Muscle of leg (tissue), 11 donors: Measurements from ENCODE around the gene DYSF. TPM values are rescaled to one million over a fixed set of nuclear protein-coding genes. Genes with fewer than 3 reads are reported as not detected.

Experiments
- DNase-seq: peaks from one replicate; pipeline ENCODE4 v3.0.0; 2013
- H3K27ac ChIP-seq: one replicate; pipeline ENCODE4 v1.5.1; 2013; ENCODE audit warnings: mild to moderate bottlenecking, low read length, control low read depth
- H3K27me3 ChIP-seq: one replicate; pipeline ENCODE4 v1.6.1; 2013; ENCODE audit warnings: low read length; ENCODE audit not compliant: control insufficient read depth, insufficient read depth
- H3K36me3 ChIP-seq: one replicate; pipeline ENCODE4 v1.6.1; 2013; ENCODE audit warnings: low read length; ENCODE audit not compliant: control insufficient read depth, insufficient read depth
- H3K4me1 ChIP-seq: one replicate; pipeline ENCODE4 v1.6.1; 2013; ENCODE audit warnings: low read length; ENCODE audit not compliant: control insufficient read depth, insufficient read depth
- H3K4me3 ChIP-seq: one replicate; pipeline ENCODE4 v1.5.1; 2013; ENCODE audit warnings: low read length, control low read depth
- H3K9me3 ChIP-seq: replicated peaks from 2 replicates; pipeline ENCODE4 v1.6.1; 2013; ENCODE audit warnings: low read depth, low read length; ENCODE audit not compliant: control insufficient read depth
- WGBS: methylation state at CpG from one replicate; pipeline ENCODE4 v1.1.5; 2013; ENCODE audit warnings: missing lambda C conversion rate; ENCODE audit not compliant: insufficient coverage; 5-methylcytosine and 5-hydroxymethylcytosine counted together
- polyA plus RNA-seq, 8 donors: library from polyadenylated mRNA; unstranded; fragments of 120-200 nt; gene quantifications; one replicate each; pipeline versions ENCODE4 v1.2.1 to v1.2.3, GENCODE V29; 2013; ENCODE audit warnings: inconsistent platforms in 1 of 8, low replicate concordance in 1 of 8; ENCODE audit not compliant: insufficient read length in 8 of 8, insufficient read depth in 1 of 8
- total RNA-seq: library from RNA; stranded (reverse); fragments of 120-200 nt; gene quantifications from one replicate; pipeline ENCODE4 v1.2.4, GENCODE V29; 2013

Gene DYSF
- total and polyA plus RNA-seq, 9 donors = 51.6 to 152 (median 106) TPM

- no peak for DNase-seq
- Histone ChIP-seq H3K27me3 (peaks cover 2% of the 10 kb centered on the region), H3K9me3 (no peaks in the 10 kb centered on the region), H3K4me1 (peaks cover 27% of the 10 kb centered on the region), H3K36me3 (peaks cover 28% of the 10 kb centered on the region), H3K27ac (no peak overlapping the region), H3K4me3 (no peak overlapping the region)
- no CpG with 5 or more reads among the region's 1 CpG for WGBS
Measured at GRCh38 chr2:71609029-71609428, 155.7 kb downstream of the DYSF start.

DNA sequence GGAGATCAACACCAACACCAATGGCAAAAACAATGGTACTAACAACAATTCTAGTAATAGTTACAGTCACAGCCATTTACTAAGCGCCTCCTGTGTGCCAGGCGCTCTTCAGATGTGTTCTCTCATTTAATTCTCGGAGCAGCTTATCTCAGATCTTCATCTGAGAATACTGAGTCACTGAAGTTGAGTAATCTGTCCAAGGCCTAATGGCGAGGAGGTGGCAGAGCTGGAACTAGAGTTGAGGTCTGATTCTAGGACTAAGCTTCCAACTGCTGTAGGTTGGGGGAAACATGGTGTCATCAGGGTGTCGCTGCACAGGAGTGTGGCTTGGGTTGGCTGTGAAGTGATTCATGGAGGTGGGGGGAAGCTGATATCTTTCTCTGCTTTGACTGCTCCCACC, 156.1 kb downstream of the DYSF start:
- H3K4me1 ChIP-seq = peaks cover 27% of the 10 kb centered on the region
- 60% methylated on average over 1 of the region's 5 CpGs for WGBS

GRCh38 chr2:71609958-71610357, 156.6 kb downstream of the DYSF start:
- peak; percentile 67 for DNase-seq
- H3K36me3 ChIP-seq = peaks cover 28% of the 10 kb centered on the region
- H3K27me3 ChIP-seq = peaks cover 2% of the 10 kb centered on the region
- no peak overlapping the region for H3K27ac ChIP-seq
- WGBS = no CpG with 5 or more reads among the region's 1 CpG
- H3K4me3 ChIP-seq = no peak overlapping the region
- H3K9me3 ChIP-seq = no peaks in the 10 kb centered on the region
- H3K4me1 ChIP-seq = peaks cover 27% of the 10 kb centered on the region

More for the DNA sequence above, 156.1 kb downstream of the DYSF start:
- Histone ChIP-seq H3K4me3 (no peak overlapping the region), H3K9me3 (no peaks in the 10 kb centered on the region), H3K36me3 (peaks cover 28% of the 10 kb centered on the region), H3K27ac (no peak overlapping the region), H3K27me3 (peaks cover 2% of the 10 kb centered on the region)
- DNase-seq = no peak

GRCh38 chr2:71610671-71611070, 157.3 kb downstream of the DYSF start:
- no peak for DNase-seq
- no peak overlapping the region for H3K27ac ChIP-seq
- peaks cover 28% of the 10 kb centered on the region for H3K36me3 ChIP-seq

GRCh38 chr2:71611247-71611646, 157.9 kb downstream of the DYSF start:
- no peaks in the 10 kb centered on the region for H3K9me3 ChIP-seq
- no peak overlapping the region for H3K4me3 ChIP-seq
- H3K4me1 ChIP-seq = peaks cover 28% of the 10 kb centered on the region
- no peak for DNase-seq
- 78% methylated on average over 12 of the region's 12 CpGs for WGBS
- H3K36me3 ChIP-seq = peaks cover 32% of the 10 kb centered on the region
- peaks cover 2% of the 10 kb centered on the region for H3K27me3 ChIP-seq
- H3K27ac ChIP-seq = no peak overlapping the region

More at GRCh38 chr2:71610671-71611070, 157.3 kb downstream of the DYSF start:
- Histone ChIP-seq H3K4me3 (no peak overlapping the region), H3K27me3 (peaks cover 2% of the 10 kb centered on the region), H3K4me1 (peaks cover 27% of the 10 kb centered on the region), H3K9me3 (no peaks in the 10 kb centered on the region)
- 86% methylated on average over 7 of the region's 7 CpGs for WGBS

DNA sequence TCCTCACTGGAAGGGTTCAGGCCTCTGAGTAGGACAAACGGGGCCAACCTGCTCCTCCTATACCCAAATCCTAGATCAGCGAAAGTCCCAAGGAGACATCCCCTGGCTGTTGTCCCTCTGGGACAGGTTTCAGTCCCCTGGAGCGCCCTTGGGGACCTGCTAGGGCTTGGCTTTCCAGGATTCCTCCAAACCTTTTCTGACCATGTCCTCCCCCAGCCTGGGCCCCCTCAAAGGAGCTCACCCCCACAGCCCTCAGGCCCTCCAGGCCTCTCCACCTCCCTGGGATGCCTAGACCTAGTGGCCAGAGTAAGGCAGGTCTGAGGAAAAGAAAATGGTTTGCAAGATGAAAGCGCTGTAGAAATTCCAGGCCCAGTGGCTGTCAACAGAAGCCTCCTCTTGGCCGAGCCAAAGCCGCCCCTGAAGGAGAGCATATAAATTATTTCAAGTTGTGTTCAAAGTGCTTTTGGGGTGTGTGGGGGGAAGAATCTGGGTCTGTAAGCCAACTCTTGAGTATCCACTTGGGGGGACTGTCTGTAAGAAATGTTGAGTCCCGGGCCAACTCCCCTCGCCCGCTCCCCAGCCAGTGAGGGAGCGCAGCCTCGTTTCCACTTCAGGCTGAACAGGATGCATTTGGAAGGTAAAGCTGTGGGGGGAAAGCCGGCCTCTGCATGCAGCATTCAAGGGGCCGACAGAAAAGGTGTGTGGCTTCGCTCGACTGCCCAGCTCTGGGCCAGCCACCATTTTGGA, 158.6 kb downstream of the DYSF start:
- peak; percentile 57 for DNase-seq
- H3K36me3 ChIP-seq = peaks cover 32% of the 10 kb centered on the region
- no peak overlapping the region for H3K4me3 ChIP-seq
- peaks cover 28% of the 10 kb centered on the region for H3K4me1 ChIP-seq
- H3K9me3 ChIP-seq = no peaks in the 10 kb centered on the region
- WGBS = 57% methylated on average over 13 of the region's 15 CpGs
- peaks cover 2% of the 10 kb centered on the region for H3K27me3 ChIP-seq
- H3K27ac ChIP-seq = no peak overlapping the region

- no peaks in the 10 kb centered on the region for H3K9me3 ChIP-seq
- H3K27me3 ChIP-seq = peaks cover 2% of the 10 kb centered on the region
- 87% methylated on average over 12 of the region's 17 CpGs for WGBS
- H3K36me3 ChIP-seq = peaks cover 29% of the 10 kb centered on the region
- peaks cover 28% of the 10 kb centered on the region for H3K4me1 ChIP-seq
- no peak for DNase-seq
- no peak overlapping the region for H3K4me3 ChIP-seq
- no peak overlapping the region for H3K27ac ChIP-seq
Measured at GRCh38 chr2:71612581-71613402, 159.4 kb downstream of the DYSF start.

DNA sequence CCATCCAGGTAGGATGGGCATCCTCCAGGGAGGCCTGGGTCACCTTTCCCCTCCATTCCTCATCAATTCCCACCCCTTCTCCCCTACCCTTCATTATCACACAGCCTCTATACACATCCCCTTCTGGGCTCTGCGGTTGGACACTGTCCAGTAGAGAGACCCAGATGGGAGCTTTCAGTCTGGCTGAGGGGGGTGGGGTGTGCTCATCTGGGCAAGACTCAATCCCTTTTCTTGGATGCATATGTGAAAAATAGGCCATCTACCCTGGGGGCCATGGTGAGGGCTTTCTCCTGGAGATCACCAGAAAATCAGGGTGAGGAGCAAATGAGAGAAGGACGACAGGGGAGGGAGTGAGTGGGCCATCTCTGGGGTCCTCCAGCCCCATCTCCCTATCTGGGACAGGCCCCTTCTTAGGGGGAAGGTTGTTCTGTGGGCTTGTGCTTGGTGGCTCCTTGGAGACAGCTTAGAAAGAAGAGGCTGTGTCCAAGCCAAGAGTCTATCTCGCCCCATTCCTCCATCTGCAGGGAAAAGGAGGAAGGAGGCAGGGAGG, 160.1 kb downstream of the DYSF start:
- Histone ChIP-seq H3K9me3 (no peaks in the 10 kb centered on the region), H3K4me1 (peaks cover 28% of the 10 kb centered on the region), H3K36me3 (peaks cover 29% of the 10 kb centered on the region), H3K27ac (no peak overlapping the region), H3K27me3 (no peaks in the 10 kb centered on the region), H3K4me3 (no peak overlapping the region)
- WGBS = 75% methylated on average over 1 of the region's 3 CpGs
- peak; percentile 2 for DNase-seq

GRCh38 chr2:71613953-71614925, 160.9 kb downstream of the DYSF start:
- H3K36me3 ChIP-seq = peaks cover 29% of the 10 kb centered on the region
- H3K27me3 ChIP-seq = no peaks in the 10 kb centered on the region
- H3K4me3 ChIP-seq = no peak overlapping the region
- H3K9me3 ChIP-seq = no peaks in the 10 kb centered on the region
- WGBS = 83% methylated on average over 5 of the region's 8 CpGs
- H3K27ac ChIP-seq = no peak overlapping the region
- H3K4me1 ChIP-seq = peaks cover 33% of the 10 kb centered on the region
- DNase-seq = peak; percentile 2
